ENCODE data around the gene CDAN1.
"Not testable (repeated sequence)": the region's sequence is repeated elsewhere in the genome, so short reads cannot be mapped to it uniquely, and the experiment has no call there.

Gene CDAN1

GRCh38 chr15:42736793-42737528 is at the start of gene CDAN1:
Gene CDAN1, minus strand, starts transcription at chr15:42737128. Its CDS starts 26 bp downstream, at chr15:42737102.
- H3K27ac ChIP-seq (ENCODE audit: low read length), result no peak within 1 kb of the TSS
- WGBS (ENCODE audit: insufficient coverage, insufficient read length), result no CpG with 5 or more reads among the region's 76 CpGs
- DNase-seq (ENCODE audit: low read depth, low spot score), result peak; percentile 48

GRCh38 chr15:42785569-42785968 is 48.6 kb upstream of the CDAN1 start:
- no CpG with 5 or more reads among the region's 2 CpGs for WGBS (ENCODE audit: insufficient coverage, insufficient read length)

More at GRCh38 chr15:42736793-42737528, at the start of gene CDAN1:
- no peaks in the 10 kb centered on the region for H3K4me1 ChIP-seq (ENCODE audit: control insufficient read depth, insufficient read depth, low read length)
- H3K27me3 ChIP-seq (ENCODE audit: control insufficient read depth, insufficient read depth, low read length), result no peaks in the 10 kb centered on the region
- peaks cover 14% of the 10 kb centered on the region; the same call in 1 of the 2 replicates for H3K36me3 ChIP-seq (ENCODE audit: control insufficient read depth, insufficient read depth, low read length)
- H3K9me3 ChIP-seq (ENCODE audit: control insufficient read depth, insufficient read depth, low read length), result no peaks in the 10 kb centered on the region
- peak within 1 kb of the TSS; percentile 62 for H3K4me3 ChIP-seq (ENCODE audit: low read length)

GRCh38 chr15:42784705-42785104 is 47.8 kb upstream of the CDAN1 start:
- H3K27me3 ChIP-seq (ENCODE audit: control insufficient read depth, insufficient read depth, low read length), result no peaks in the 10 kb centered on the region
- no peaks in the 10 kb centered on the region for H3K36me3 ChIP-seq (ENCODE audit: control insufficient read depth, insufficient read depth, low read length)

More at GRCh38 chr15:42785569-42785968, 48.6 kb upstream of the CDAN1 start:
- no peak for DNase-seq (ENCODE audit: low read depth, low spot score)
- no peaks in the 10 kb centered on the region for H3K36me3 ChIP-seq (ENCODE audit: control insufficient read depth, insufficient read depth, low read length)
- no peak overlapping the region for H3K27ac ChIP-seq (ENCODE audit: low read length)
- H3K4me3 ChIP-seq (ENCODE audit: low read length), result no peak overlapping the region
- H3K9me3 ChIP-seq (ENCODE audit: control insufficient read depth, insufficient read depth, low read length), result no peaks in the 10 kb centered on the region
- H3K4me1 ChIP-seq (ENCODE audit: control insufficient read depth, insufficient read depth, low read length), result no peaks in the 10 kb centered on the region
- H3K27me3 ChIP-seq (ENCODE audit: control insufficient read depth, insufficient read depth, low read length), result no peaks in the 10 kb centered on the region

GRCh38 chr15:42782716-42783115 is 45.8 kb upstream of the CDAN1 start:
- no peak overlapping the region for H3K27ac ChIP-seq (ENCODE audit: low read length)
- no peaks in the 10 kb centered on the region for H3K9me3 ChIP-seq (ENCODE audit: control insufficient read depth, insufficient read depth, low read length)
- H3K4me3 ChIP-seq (ENCODE audit: low read length), result no peak overlapping the region
- no peak for DNase-seq (ENCODE audit: low read depth, low spot score)
- H3K27me3 ChIP-seq (ENCODE audit: control insufficient read depth, insufficient read depth, low read length), result no peaks in the 10 kb centered on the region
- no peaks in the 10 kb centered on the region for H3K4me1 ChIP-seq (ENCODE audit: control insufficient read depth, insufficient read depth, low read length)
- no CpG with 5 or more reads among the region's 4 CpGs for WGBS (ENCODE audit: insufficient coverage, insufficient read length)
- no peaks in the 10 kb centered on the region for H3K36me3 ChIP-seq (ENCODE audit: control insufficient read depth, insufficient read depth, low read length)

More at GRCh38 chr15:42784705-42785104, 47.8 kb upstream of the CDAN1 start:
- WGBS (ENCODE audit: insufficient coverage, insufficient read length), result no CpG with 5 or more reads among the region's 1 CpG
- H3K4me1 ChIP-seq (ENCODE audit: control insufficient read depth, insufficient read depth, low read length), result no peaks in the 10 kb centered on the region
- no peak for DNase-seq (ENCODE audit: low read depth, low spot score)
- H3K9me3 ChIP-seq (ENCODE audit: control insufficient read depth, insufficient read depth, low read length), result no peaks in the 10 kb centered on the region
- H3K4me3 ChIP-seq (ENCODE audit: low read length), result no peak overlapping the region
- no peak overlapping the region for H3K27ac ChIP-seq (ENCODE audit: low read length)

- Histone ChIP-seq H3K4me1 (ENCODE audit: control insufficient read depth, insufficient read depth, low read length) (no peaks in the 10 kb centered on the region), H3K36me3 (ENCODE audit: control insufficient read depth, insufficient read depth, low read length) (no peaks in the 10 kb centered on the region), H3K27ac (ENCODE audit: low read length) (no peak overlapping the region), H3K27me3 (ENCODE audit: control insufficient read depth, insufficient read depth, low read length) (no peaks in the 10 kb centered on the region), H3K9me3 (ENCODE audit: control insufficient read depth, insufficient read depth, low read length) (no peaks in the 10 kb centered on the region), H3K4me3 (ENCODE audit: low read length) (no peak overlapping the region)
- WGBS (ENCODE audit: insufficient coverage, insufficient read length), result no CpG with 5 or more reads among the region's 2 CpGs
- no peak for DNase-seq (ENCODE audit: low read depth, low spot score)
Measured at GRCh38 chr15:42775416-42775815, 38.5 kb upstream of the CDAN1 start.

GRCh38 chr15:42772901-42773300 is 36.0 kb upstream of the CDAN1 start:
- no CpG with 5 or more reads among the region's 2 CpGs for WGBS (ENCODE audit: insufficient coverage, insufficient read length)
- Histone ChIP-seq H3K9me3 (ENCODE audit: control insufficient read depth, insufficient read depth, low read length) (no peaks in the 10 kb centered on the region), H3K4me3 (ENCODE audit: low read length) (no peak overlapping the region), H3K27ac (ENCODE audit: low read length) (no peak overlapping the region), H3K36me3 (ENCODE audit: control insufficient read depth, insufficient read depth, low read length) (no peaks in the 10 kb centered on the region), H3K4me1 (ENCODE audit: control insufficient read depth, insufficient read depth, low read length) (no peaks in the 10 kb centered on the region), H3K27me3 (ENCODE audit: control insufficient read depth, insufficient read depth, low read length) (no peaks in the 10 kb centered on the region)
- DNase-seq (ENCODE audit: low read depth, low spot score), result no peak

GRCh38 chr15:42772144-42772543 is 35.2 kb upstream of the CDAN1 start:
- Histone ChIP-seq H3K4me3 (ENCODE audit: low read length) (no peak overlapping the region), H3K27ac (ENCODE audit: low read length) (no peak overlapping the region), H3K27me3 (ENCODE audit: control insufficient read depth, insufficient read depth, low read length) (no peaks in the 10 kb centered on the region), H3K36me3 (ENCODE audit: control insufficient read depth, insufficient read depth, low read length) (no peaks in the 10 kb centered on the region), H3K9me3 (ENCODE audit: control insufficient read depth, insufficient read depth, low read length) (no peaks in the 10 kb centered on the region), H3K4me1 (ENCODE audit: control insufficient read depth, insufficient read depth, low read length) (no peaks in the 10 kb centered on the region)
- no CpG with 5 or more reads among the region's 2 CpGs for WGBS (ENCODE audit: insufficient coverage, insufficient read length)
- no peak for DNase-seq (ENCODE audit: low read depth, low spot score)

GRCh38 chr15:42766109-42766508 is 29.2 kb upstream of the CDAN1 start:
- no CpG with 5 or more reads among the region's 4 CpGs for WGBS (ENCODE audit: insufficient coverage, insufficient read length)
- DNase-seq (ENCODE audit: low read depth, low spot score); H3K27ac ChIP-seq (ENCODE audit: low read length); H3K9me3 ChIP-seq (ENCODE audit: control insufficient read depth, insufficient read depth, low read length); H3K4me3 ChIP-seq (ENCODE audit: low read length); H3K27me3 ChIP-seq (ENCODE audit: control insufficient read depth, insufficient read depth, low read length); H3K36me3 ChIP-seq (ENCODE audit: control insufficient read depth, insufficient read depth, low read length); H3K4me1 ChIP-seq (ENCODE audit: control insufficient read depth, insufficient read depth, low read length): not testable (repeated sequence)

- not testable (repeated sequence) for H3K4me3 ChIP-seq (ENCODE audit: low read length); H3K27me3 ChIP-seq (ENCODE audit: control insufficient read depth, insufficient read depth, low read length); H3K27ac ChIP-seq (ENCODE audit: low read length); H3K9me3 ChIP-seq (ENCODE audit: control insufficient read depth, insufficient read depth, low read length); H3K4me1 ChIP-seq (ENCODE audit: control insufficient read depth, insufficient read depth, low read length); H3K36me3 ChIP-seq (ENCODE audit: control insufficient read depth, insufficient read depth, low read length); DNase-seq (ENCODE audit: low read depth, low spot score)
- no CpG with 5 or more reads among the region's 16 CpGs for WGBS (ENCODE audit: insufficient coverage, insufficient read length)
Measured at GRCh38 chr15:42764154-42764731, 27.3 kb upstream of the CDAN1 start.

- H3K36me3 ChIP-seq (ENCODE audit: control insufficient read depth, insufficient read depth, low read length); H3K9me3 ChIP-seq (ENCODE audit: control insufficient read depth, insufficient read depth, low read length); H3K27me3 ChIP-seq (ENCODE audit: control insufficient read depth, insufficient read depth, low read length); H3K4me3 ChIP-seq (ENCODE audit: low read length); DNase-seq (ENCODE audit: low read depth, low spot score); H3K4me1 ChIP-seq (ENCODE audit: control insufficient read depth, insufficient read depth, low read length); H3K27ac ChIP-seq (ENCODE audit: low read length): not testable (repeated sequence)
- no CpG with 5 or more reads among the region's 2 CpGs for WGBS (ENCODE audit: insufficient coverage, insufficient read length)
Measured at GRCh38 chr15:42761813-42762212, 24.9 kb upstream of the CDAN1 start.
